ENCODE results near the gene NRBF2.
"Not testable (repeated sequence)": the region's sequence is repeated elsewhere in the genome, so short reads cannot be mapped to it uniquely, and the experiment has no call there.

The NRBF2 gene

GRCh38 chr10:63094405-63094804, 38.7 kb upstream of the NRBF2 start:
- Histone ChIP-seq H3K9me3 (no peaks in the 10 kb centered on the region), H3K4me1 (ENCODE audit: control insufficient read depth in 1 of 2, insufficient read depth in 1 of 2, low read depth in 1 of 2, low read length in 1 of 2) (no peaks in the 10 kb centered on the region), H3K27ac (no peak overlapping the region), H3K27me3 (peaks cover 3% of the 10 kb centered on the region), H3K4me3 (ENCODE audit: low read depth in 1 of 2, low read length in 1 of 2) (no peak overlapping the region), H3K36me3 (no peaks in the 10 kb centered on the region)
- TF ChIP-seq, protein P1, sequence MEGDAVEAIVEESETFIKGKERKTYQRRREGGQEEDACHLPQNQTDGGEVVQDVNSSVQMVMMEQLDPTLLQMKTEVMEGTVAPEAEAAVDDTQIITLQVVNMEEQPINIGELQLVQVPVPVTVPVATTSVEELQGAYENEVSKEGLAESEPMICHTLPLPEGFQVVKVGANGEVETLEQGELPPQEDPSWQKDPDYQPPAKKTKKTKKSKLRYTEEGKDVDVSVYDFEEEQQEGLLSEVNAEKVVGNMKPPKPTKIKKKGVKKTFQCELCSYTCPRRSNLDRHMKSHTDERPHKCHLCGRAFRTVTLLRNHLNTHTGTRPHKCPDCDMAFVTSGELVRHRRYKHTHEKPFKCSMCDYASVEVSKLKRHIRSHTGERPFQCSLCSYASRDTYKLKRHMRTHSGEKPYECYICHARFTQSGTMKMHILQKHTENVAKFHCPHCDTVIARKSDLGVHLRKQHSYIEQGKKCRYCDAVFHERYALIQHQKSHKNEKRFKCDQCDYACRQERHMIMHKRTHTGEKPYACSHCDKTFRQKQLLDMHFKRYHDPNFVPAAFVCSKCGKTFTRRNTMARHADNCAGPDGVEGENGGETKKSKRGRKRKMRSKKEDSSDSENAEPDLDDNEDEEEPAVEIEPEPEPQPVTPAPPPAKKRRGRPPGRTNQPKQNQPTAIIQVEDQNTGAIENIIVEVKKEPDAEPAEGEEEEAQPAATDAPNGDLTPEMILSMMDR (IDR thresholded peaks at IDR 0.05) = no peak

GRCh38 chr10:63094881-63095280, 38.2 kb upstream of the NRBF2 start:
- H3K9me3 ChIP-seq = no peaks in the 10 kb centered on the region
- H3K36me3 ChIP-seq = no peaks in the 10 kb centered on the region
- H3K4me1 ChIP-seq (ENCODE audit: control insufficient read depth in 1 of 2, insufficient read depth in 1 of 2, low read depth in 1 of 2, low read length in 1 of 2) = no peaks in the 10 kb centered on the region
- TF ChIP-seq, protein P1 (IDR thresholded peaks at IDR 0.05) = no peak
- H3K4me3 ChIP-seq (ENCODE audit: low read depth in 1 of 2, low read length in 1 of 2) = no peak overlapping the region
- H3K27ac ChIP-seq = no peak overlapping the region
- H3K27me3 ChIP-seq = peaks cover 3% of the 10 kb centered on the region

DNA sequence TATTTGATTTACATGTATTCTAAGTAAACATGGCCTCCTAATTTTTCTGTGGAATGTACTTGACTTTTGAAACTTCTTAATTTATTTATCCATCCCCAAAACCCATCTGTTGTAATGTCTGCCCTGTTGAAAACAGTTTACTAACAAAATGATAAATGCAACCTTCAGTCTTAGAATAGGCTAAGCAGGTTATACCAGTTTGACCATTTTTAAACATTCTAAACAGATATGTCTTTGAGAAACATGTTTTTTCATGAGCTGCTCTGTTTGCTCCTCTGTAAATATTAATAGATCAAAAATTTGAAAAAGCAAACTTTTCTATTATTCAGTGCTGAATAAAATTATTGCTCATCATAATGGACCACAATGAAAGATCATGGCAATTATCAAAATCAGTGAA, 33.4 kb upstream of the NRBF2 start:
- Histone ChIP-seq H3K4me3 (ENCODE audit: low read depth in 1 of 2, low read length in 1 of 2) (no peak overlapping the region), H3K36me3 (no peaks in the 10 kb centered on the region), H3K27me3 (no peaks in the 10 kb centered on the region), H3K4me1 (ENCODE audit: control insufficient read depth in 1 of 2, insufficient read depth in 1 of 2, low read depth in 1 of 2, low read length in 1 of 2) (no peaks in the 10 kb centered on the region), H3K9me3 (no peaks in the 10 kb centered on the region), H3K27ac (no peak overlapping the region)
- TF ChIP-seq, protein P1 (IDR thresholded peaks at IDR 0.05) = no peak

DNA sequence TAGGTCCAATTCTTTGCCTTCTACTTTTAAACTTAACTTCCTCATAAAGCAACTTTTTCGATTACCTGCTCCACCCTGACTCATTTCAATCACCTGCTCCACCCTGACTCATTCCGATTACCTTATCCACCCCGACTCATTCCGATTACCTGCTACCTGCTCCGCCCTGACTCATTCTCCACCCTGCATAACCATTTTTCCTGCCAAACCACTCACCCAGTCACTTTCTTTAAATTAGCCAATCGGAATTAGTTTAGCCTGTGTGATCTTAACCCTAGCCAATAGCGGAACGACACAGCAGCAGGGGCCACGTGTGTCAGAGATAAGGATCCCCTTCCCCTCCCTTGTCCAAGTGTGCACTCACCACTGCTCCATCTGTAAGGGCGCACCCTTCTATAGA, 32.0 kb upstream of the NRBF2 start:
- H3K4me3 ChIP-seq (ENCODE audit: low read depth in 1 of 2, low read length in 1 of 2); H3K9me3 ChIP-seq: not testable (repeated sequence)

GRCh38 chr10:63102279-63102883, 30.7 kb upstream of the NRBF2 start:
- not testable (repeated sequence) for H3K4me3 ChIP-seq (ENCODE audit: low read depth in 1 of 2, low read length in 1 of 2); H3K9me3 ChIP-seq; H3K36me3 ChIP-seq; H3K27me3 ChIP-seq; H3K4me1 ChIP-seq (ENCODE audit: control insufficient read depth in 1 of 2, insufficient read depth in 1 of 2, low read depth in 1 of 2, low read length in 1 of 2); H3K27ac ChIP-seq

More for the DNA sequence above, 32.0 kb upstream of the NRBF2 start:
- H3K36me3 ChIP-seq; H3K27ac ChIP-seq; H3K27me3 ChIP-seq; H3K4me1 ChIP-seq (ENCODE audit: control insufficient read depth in 1 of 2, insufficient read depth in 1 of 2, low read depth in 1 of 2, low read length in 1 of 2): not testable (repeated sequence)

DNA sequence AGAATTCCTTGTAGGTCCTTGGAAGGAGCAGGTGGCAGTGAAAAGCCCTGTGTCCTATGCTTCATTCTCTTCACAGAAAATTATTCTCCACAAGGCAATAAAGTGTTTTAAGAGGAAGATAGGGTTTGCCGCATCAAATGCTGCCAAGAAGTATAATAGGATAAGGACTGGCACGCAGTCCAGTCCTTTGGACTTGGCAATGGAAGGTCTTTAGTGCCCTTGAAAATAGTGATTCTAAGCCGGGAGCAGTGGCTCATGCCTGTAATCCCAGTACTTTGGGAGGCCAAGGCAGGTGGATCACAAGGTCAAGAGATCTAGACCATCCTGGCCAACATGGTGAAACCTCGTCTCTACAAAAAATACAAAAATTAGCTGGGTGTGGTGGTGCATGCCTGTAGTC, 29.9 kb upstream of the NRBF2 start:
- not testable (repeated sequence) for H3K27ac ChIP-seq; H3K36me3 ChIP-seq; H3K9me3 ChIP-seq; H3K4me3 ChIP-seq (ENCODE audit: low read depth in 1 of 2, low read length in 1 of 2); H3K27me3 ChIP-seq; H3K4me1 ChIP-seq (ENCODE audit: control insufficient read depth in 1 of 2, insufficient read depth in 1 of 2, low read depth in 1 of 2, low read length in 1 of 2)

DNA sequence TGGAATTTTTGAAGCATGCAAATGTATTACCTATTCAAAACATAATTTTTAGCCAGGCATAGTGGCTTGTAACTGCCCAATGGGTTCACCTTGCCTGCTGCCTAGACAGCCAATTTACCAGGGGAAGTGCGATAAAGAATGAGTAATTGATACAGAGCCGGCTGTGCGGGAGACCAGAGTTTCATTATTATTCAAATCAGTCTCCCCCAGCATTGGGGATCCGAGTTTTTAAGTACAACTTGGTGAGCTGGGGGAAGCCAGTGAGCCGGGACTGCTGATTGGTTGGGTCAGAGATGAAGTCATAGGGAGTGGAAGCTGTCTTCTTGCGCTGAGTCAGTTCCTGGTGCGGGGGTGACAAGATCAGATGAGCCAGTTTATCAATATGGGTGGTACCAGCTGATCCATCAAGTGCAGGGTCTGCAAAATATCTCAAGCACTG, 29.1 kb upstream of the NRBF2 start:
- H3K4me1 ChIP-seq (ENCODE audit: control insufficient read depth in 1 of 2, insufficient read depth in 1 of 2, low read depth in 1 of 2, low read length in 1 of 2) = no peaks in the 10 kb centered on the region
- H3K4me3 ChIP-seq (ENCODE audit: low read depth in 1 of 2, low read length in 1 of 2) = no peak overlapping the region
- no peaks in the 10 kb centered on the region for H3K9me3 ChIP-seq
- no peaks in the 10 kb centered on the region for H3K27me3 ChIP-seq
- TF ChIP-seq, protein P1 (IDR thresholded peaks at IDR 0.05) = no peak
- H3K27ac ChIP-seq = no peak overlapping the region
- no peaks in the 10 kb centered on the region for H3K36me3 ChIP-seq
